ENCODE data around the gene TRIM36. TPM values are rescaled to one million over a fixed set of nuclear protein-coding genes. Genes with fewer than 3 reads are reported as not detected.

The TRIM36 gene
- polyA plus RNA-seq, 1 of the 3 experiments (the other 2 are of a cell fraction) = 0.16 TPM

GRCh38 chr5:115086473-115086872 is 83.2 kb downstream of the TRIM36 start:
- no peak overlapping the region for H3K4me3 ChIP-seq (ENCODE audit: low read depth in 2 of 2, low read length in 1 of 2)
- no peaks in the 10 kb centered on the region for H4K20me1 ChIP-seq (ENCODE audit: insufficient read depth)
- no peak overlapping the region for H2AFZ ChIP-seq (ENCODE audit: low read depth)
- no peak overlapping the region for H3K9ac ChIP-seq
- H3K9me3 ChIP-seq = no peaks in the 10 kb centered on the region
- no peak for TF ChIP-seq EZH2phosphoT487 (IDR thresholded peaks at IDR 0.05; ENCODE audit: borderline replicate concordance, low read depth)
- no peak for TF ChIP-seq TCF12 (IDR thresholded peaks at IDR 0.05)
- TF ChIP-seq NFIC (IDR thresholded peaks at IDR 0.05; ENCODE audit: borderline replicate concordance) = no peak
- no peak for TF ChIP-seq CHD2 (IDR thresholded peaks at IDR 0.05; ENCODE audit: low read length, partially characterized antibody)
- no peak for TF ChIP-seq EP300 (IDR thresholded peaks at IDR 0.05; ENCODE audit: borderline replicate concordance in 1 of 2, low read depth in 1 of 2, low read length in 1 of 2)
- TF ChIP-seq MAX (IDR thresholded peaks at IDR 0.05; ENCODE audit: low read depth) = no peak
- TF ChIP-seq MEF2A (IDR thresholded peaks at IDR 0.05; ENCODE audit: borderline replicate concordance, low read depth) = no peak
- TF ChIP-seq RXRA (IDR thresholded peaks at IDR 0.05; ENCODE audit: borderline replicate concordance, low read depth) = no peak
- TF ChIP-seq YY1 (IDR thresholded peaks at IDR 0.05; ENCODE audit: low read depth) = no peak
- TF ChIP-seq GABPA (IDR thresholded peaks at IDR 0.05; ENCODE audit: low read depth) = no peak
- TF ChIP-seq PBX3 (IDR thresholded peaks at IDR 0.05) = no peak
- no peak for TF ChIP-seq RFX5 (IDR thresholded peaks at IDR 0.05; ENCODE audit: low read length)
- no peak for TF ChIP-seq JUND (IDR thresholded peaks at IDR 0.05)
- TF ChIP-seq CTCF (IDR thresholded peaks at IDR 0.05) = no peak
- no peak for TF ChIP-seq ELF1 (IDR thresholded peaks at IDR 0.05)
- no peak for TF ChIP-seq REST (IDR thresholded peaks at IDR 0.05; ENCODE audit: low read depth, low read length)
- TF ChIP-seq USF2 (IDR thresholded peaks at IDR 0.05; ENCODE audit: borderline replicate concordance, low read depth, low read length) = no peak
- TF ChIP-seq FOXM1 (IDR thresholded peaks at IDR 0.05; ENCODE audit: low read depth) = no peak
- TF ChIP-seq NRF1 (IDR thresholded peaks at IDR 0.05; ENCODE audit: low read depth, low read length) = no peak
- ChIA-PET POLR2A (no interaction called here), CTCF (interaction anchor here (0.7 kb wide), 1 partner anchor 11 kb away, joined by 3 read pairs; no protein-coding TSS in a partner anchor)
- H3K9me2 ChIP-seq = no peaks in the 10 kb centered on the region
- no peak overlapping the region for H3K27ac ChIP-seq (ENCODE audit: low read depth in 2 of 2, low read length in 1 of 2)
- no peaks in the 10 kb centered on the region for H3K36me3 ChIP-seq (replicated peaks in 1 of 2; ENCODE audit: control insufficient read depth in 1 of 2, insufficient read depth in 2 of 2, low read length in 1 of 2)
- DNase-seq = no peak
- WGBS (ENCODE audit: low lambda C conversion rate) = 33% methylated on average over 1 of the region's 1 CpG
- no peaks in the 10 kb centered on the region for H3K4me1 ChIP-seq (ENCODE audit: control insufficient read depth in 1 of 2, insufficient read depth in 2 of 2, low read depth in 1 of 2, low read length in 1 of 2)
- no peaks in the 10 kb centered on the region for H3K79me2 ChIP-seq (ENCODE audit: insufficient read depth)
- no peak overlapping the region for H3K4me2 ChIP-seq
- no peaks in the 10 kb centered on the region; the same call in 1 of the 2 replicates for H3K27me3 ChIP-seq (ENCODE audit: insufficient read depth)
- no peaks in the 10 kb centered on the region for H3F3A ChIP-seq (replicated peaks; ENCODE audit: insufficient read depth)
